Memory B cell (primary cell): ENCODE data around the gene SERTAD2.

ENCODE experiments used
- ATAC-seq: fragments of 150-1000 bp; cut with Tn5 transposase; 2 replicates; pipeline ENCODE4 v1.10.0; 2021; ENCODE audit warnings: low read depth, mild to moderate bottlenecking, moderate library complexity
- DNase-seq, 2 donors: peaks; one replicate each; pipeline ENCODE4 v3.0.0; 2022; ENCODE audit warnings: low spot score in 2 of 2
- H3K27ac Mint-ChIP-seq: one replicate; pipeline ENCODE4 v1.8.0; 2022; ENCODE audit warnings: mild to moderate bottlenecking, moderate library complexity, mixed read lengths
- H3K27me3 Mint-ChIP-seq: one replicate; pipeline ENCODE4 v1.8.0; 2022; ENCODE audit warnings: mixed read lengths
- H3K36me3 Mint-ChIP-seq: one replicate; pipeline ENCODE4 v1.8.0; 2022; ENCODE audit warnings: mild to moderate bottlenecking, mixed read lengths
- H3K4me1 Mint-ChIP-seq: one replicate; pipeline ENCODE4 v1.8.0; 2022; ENCODE audit warnings: mixed read lengths
- H3K4me3 Mint-ChIP-seq: one replicate; pipeline ENCODE4 v1.8.0; 2022; ENCODE audit warnings: mild to moderate bottlenecking, moderate library complexity, mixed read lengths
- H3K9me3 Mint-ChIP-seq: one replicate; pipeline ENCODE4 v1.8.0; 2022; ENCODE audit warnings: mixed read lengths

Gene SERTAD2

GRCh38 chr2:64653109-64654062, at the start of gene SERTAD2:
SERTAD2 (minus strand) TSS chr2:64653913; CDS start chr2:64636871, 17,042 bp downstream.
- peaks cover 57% of the 10 kb centered on the region for H3K4me1 Mint-ChIP-seq
- H3K4me3 Mint-ChIP-seq, result peak within 1 kb of the TSS; percentile 92
- no peaks in the 10 kb centered on the region for H3K36me3 Mint-ChIP-seq
- DNase-seq (peak; percentile 81), ATAC-seq (peak; percentile 75)
- no peaks in the 10 kb centered on the region for H3K9me3 Mint-ChIP-seq
- peak within 1 kb of the TSS; percentile 99 for H3K27ac Mint-ChIP-seq
- no peaks in the 10 kb centered on the region for H3K27me3 Mint-ChIP-seq

GRCh38 chr2:64700133-64700809, 46.6 kb upstream of the SERTAD2 start:
- Mint-ChIP-seq H3K27me3 (no peaks in the 10 kb centered on the region), H3K4me1 (peaks cover 32% of the 10 kb centered on the region), H3K9me3 (no peaks in the 10 kb centered on the region), H3K36me3 (peaks cover 3% of the 10 kb centered on the region), H3K4me3 (peak overlapping the region; percentile 64), H3K27ac (peak overlapping the region; percentile 91)
- DNase-seq, result no peak
- peak; percentile 19 for ATAC-seq

- H3K9me3 Mint-ChIP-seq, result no peaks in the 10 kb centered on the region
- ATAC-seq (peak; percentile 92), DNase-seq (peak; percentile 25 to 55)
- no peaks in the 10 kb centered on the region for H3K27me3 Mint-ChIP-seq
- peak overlapping the region; percentile 64 for H3K4me3 Mint-ChIP-seq
- H3K36me3 Mint-ChIP-seq, result peaks cover 3% of the 10 kb centered on the region
- H3K4me1 Mint-ChIP-seq, result peaks cover 32% of the 10 kb centered on the region
- H3K27ac Mint-ChIP-seq, result peak overlapping the region; percentile 91
These were observed 46.0 kb upstream of the SERTAD2 start for GRCh38 chr2:64699712-64700111.

GRCh38 chr2:64698668-64699444, 45.1 kb upstream of the SERTAD2 start:
- Mint-ChIP-seq H3K4me3 (peak overlapping the region; percentile 9), H3K27me3 (no peaks in the 10 kb centered on the region), H3K36me3 (peaks cover 3% of the 10 kb centered on the region), H3K9me3 (no peaks in the 10 kb centered on the region), H3K27ac (peak overlapping the region; percentile 91), H3K4me1 (peaks cover 32% of the 10 kb centered on the region)
- ATAC-seq, result peak; percentile 34
- DNase-seq, result no peak

GRCh38 chr2:64698177-64698643, 44.5 kb upstream of the SERTAD2 start:
- DNase-seq (no peak), ATAC-seq (no peak)
- Mint-ChIP-seq H3K9me3 (no peaks in the 10 kb centered on the region), H3K27ac (no peak overlapping the region), H3K36me3 (peaks cover 3% of the 10 kb centered on the region), H3K27me3 (no peaks in the 10 kb centered on the region), H3K4me3 (no peak overlapping the region), H3K4me1 (peaks cover 32% of the 10 kb centered on the region)

- no peaks in the 10 kb centered on the region for H3K9me3 Mint-ChIP-seq
- no peaks in the 10 kb centered on the region for H3K27me3 Mint-ChIP-seq
- DNase-seq (no peak), ATAC-seq (no peak)
- H3K27ac Mint-ChIP-seq, result peak overlapping the region; percentile 5
- H3K36me3 Mint-ChIP-seq, result peaks cover 3% of the 10 kb centered on the region
- peaks cover 32% of the 10 kb centered on the region for H3K4me1 Mint-ChIP-seq
- no peak overlapping the region for H3K4me3 Mint-ChIP-seq
These were observed 43.8 kb upstream of the SERTAD2 start for GRCh38 chr2:64697297-64698176.

GRCh38 chr2:64696636-64697035, 42.9 kb upstream of the SERTAD2 start:
- Mint-ChIP-seq H3K4me1 (peaks cover 32% of the 10 kb centered on the region), H3K27me3 (no peaks in the 10 kb centered on the region)

GRCh38 chr2:64695721-64696261, 42.1 kb upstream of the SERTAD2 start:
- Mint-ChIP-seq H3K27me3 (no peaks in the 10 kb centered on the region), H3K4me3 (no peak overlapping the region), H3K9me3 (no peaks in the 10 kb centered on the region), H3K27ac (peak overlapping the region; percentile 5), H3K4me1 (peaks cover 28% of the 10 kb centered on the region), H3K36me3 (peaks cover 2% of the 10 kb centered on the region)
- DNase-seq, result no peak
- ATAC-seq, result no peak

More at GRCh38 chr2:64696636-64697035, 42.9 kb upstream of the SERTAD2 start:
- Mint-ChIP-seq H3K36me3 (peaks cover 5% of the 10 kb centered on the region), H3K27ac (peak overlapping the region; percentile 5), H3K9me3 (no peaks in the 10 kb centered on the region), H3K4me3 (no peak overlapping the region)
- ATAC-seq (no peak), DNase-seq (no peak)

- DNase-seq (no peak), ATAC-seq (no peak)
- Mint-ChIP-seq H3K27ac (no peak overlapping the region), H3K27me3 (no peaks in the 10 kb centered on the region), H3K9me3 (no peaks in the 10 kb centered on the region), H3K4me1 (peaks cover 24% of the 10 kb centered on the region), H3K36me3 (peaks cover 7% of the 10 kb centered on the region), H3K4me3 (no peak overlapping the region)
These were observed 38.7 kb upstream of the SERTAD2 start for GRCh38 chr2:64692401-64692800.

GRCh38 chr2:64688909-64689308, 35.2 kb upstream of the SERTAD2 start:
- H3K9me3 Mint-ChIP-seq, result no peaks in the 10 kb centered on the region
- H3K4me1 Mint-ChIP-seq, result peaks cover 10% of the 10 kb centered on the region
- ATAC-seq, result no peak
- H3K27me3 Mint-ChIP-seq, result no peaks in the 10 kb centered on the region
- no peak overlapping the region for H3K4me3 Mint-ChIP-seq
- H3K27ac Mint-ChIP-seq, result no peak overlapping the region
- peaks cover 7% of the 10 kb centered on the region for H3K36me3 Mint-ChIP-seq
- no peak for DNase-seq

- peaks cover 22% of the 10 kb centered on the region for H3K4me1 Mint-ChIP-seq
- ATAC-seq (no peak), DNase-seq (no peak)
- H3K27ac Mint-ChIP-seq, result no peak overlapping the region
- H3K4me3 Mint-ChIP-seq, result no peak overlapping the region
- no peaks in the 10 kb centered on the region for H3K9me3 Mint-ChIP-seq
- H3K27me3 Mint-ChIP-seq, result no peaks in the 10 kb centered on the region
- peaks cover 5% of the 10 kb centered on the region for H3K36me3 Mint-ChIP-seq
These were observed 32.7 kb upstream of the SERTAD2 start for GRCh38 chr2:64686283-64686956.

- H3K4me1 Mint-ChIP-seq, result peaks cover 27% of the 10 kb centered on the region
- peaks cover 5% of the 10 kb centered on the region for H3K36me3 Mint-ChIP-seq
- DNase-seq (no peak), ATAC-seq (no peak)
- H3K9me3 Mint-ChIP-seq, result no peaks in the 10 kb centered on the region
- H3K4me3 Mint-ChIP-seq, result no peak overlapping the region
- H3K27me3 Mint-ChIP-seq, result no peaks in the 10 kb centered on the region
- H3K27ac Mint-ChIP-seq, result no peak overlapping the region
These were observed 31.7 kb upstream of the SERTAD2 start for GRCh38 chr2:64685430-64685829.
